ENCODE results near the gene TNPO3. TPM values are rescaled to one million over a fixed set of nuclear protein-coding genes. Genes with fewer than 3 reads are reported as not detected.
"Not testable (repeated sequence)": the region's sequence is repeated elsewhere in the genome, so short reads cannot be mapped to it uniquely, and the experiment has no call there.

Gene TNPO3
- total and polyA plus RNA-seq, 2 donors from 2014 or later: 20.1 to 35.7 TPM

GRCh38 chr7:129072479-129073011 is 17.6 kb upstream of the TNPO3 start:
- Histone ChIP-seq H3K4me3 (ENCODE audit: low read length in 3 of 3) (no peak overlapping the region), H3K9me3 (ENCODE audit: control insufficient read depth in 2 of 3, insufficient read depth in 1 of 3, low read length in 3 of 3) (no peaks in the 10 kb centered on the region), H3K4me1 (ENCODE audit: control insufficient read depth in 2 of 3, insufficient read depth in 2 of 3, low read depth in 1 of 3, low read length in 3 of 3) (no peaks in the 10 kb centered on the region), H3K36me3 (ENCODE audit: control insufficient read depth in 2 of 3, insufficient read depth in 3 of 3, low read length in 3 of 3) (no peaks in the 10 kb centered on the region), H3K9ac (ENCODE audit: low read length in 3 of 3) (no peak overlapping the region), H3K27me3 (ENCODE audit: control insufficient read depth, insufficient read depth, low read length) (no peaks in the 10 kb centered on the region), H3K27ac (ENCODE audit: low read depth in 2 of 2, low read length in 2 of 2) (no peak overlapping the region)
- DNase-seq (no peak), FAIRE-seq (no peak)
- TF ChIP-seq, protein P1, sequence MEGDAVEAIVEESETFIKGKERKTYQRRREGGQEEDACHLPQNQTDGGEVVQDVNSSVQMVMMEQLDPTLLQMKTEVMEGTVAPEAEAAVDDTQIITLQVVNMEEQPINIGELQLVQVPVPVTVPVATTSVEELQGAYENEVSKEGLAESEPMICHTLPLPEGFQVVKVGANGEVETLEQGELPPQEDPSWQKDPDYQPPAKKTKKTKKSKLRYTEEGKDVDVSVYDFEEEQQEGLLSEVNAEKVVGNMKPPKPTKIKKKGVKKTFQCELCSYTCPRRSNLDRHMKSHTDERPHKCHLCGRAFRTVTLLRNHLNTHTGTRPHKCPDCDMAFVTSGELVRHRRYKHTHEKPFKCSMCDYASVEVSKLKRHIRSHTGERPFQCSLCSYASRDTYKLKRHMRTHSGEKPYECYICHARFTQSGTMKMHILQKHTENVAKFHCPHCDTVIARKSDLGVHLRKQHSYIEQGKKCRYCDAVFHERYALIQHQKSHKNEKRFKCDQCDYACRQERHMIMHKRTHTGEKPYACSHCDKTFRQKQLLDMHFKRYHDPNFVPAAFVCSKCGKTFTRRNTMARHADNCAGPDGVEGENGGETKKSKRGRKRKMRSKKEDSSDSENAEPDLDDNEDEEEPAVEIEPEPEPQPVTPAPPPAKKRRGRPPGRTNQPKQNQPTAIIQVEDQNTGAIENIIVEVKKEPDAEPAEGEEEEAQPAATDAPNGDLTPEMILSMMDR (IDR thresholded peaks at IDR 0.05; ENCODE audit: borderline replicate concordance, extremely low read depth, insufficient read depth): no peak
- intact Hi-C loops (cut with DNase I): no loop called here

GRCh38 chr7:129069021-129069420 is 14.1 kb upstream of the TNPO3 start:
- Histone ChIP-seq H3K4me1 (ENCODE audit: control insufficient read depth in 2 of 3, insufficient read depth in 2 of 3, low read depth in 1 of 3, low read length in 3 of 3) (no peaks in the 10 kb centered on the region), H3K36me3 (ENCODE audit: control insufficient read depth in 2 of 3, insufficient read depth in 3 of 3, low read length in 3 of 3) (no peaks in the 10 kb centered on the region), H3K4me3 (ENCODE audit: low read length in 3 of 3) (no peak overlapping the region), H3K27me3 (ENCODE audit: control insufficient read depth, insufficient read depth, low read length) (no peaks in the 10 kb centered on the region), H3K9me3 (ENCODE audit: control insufficient read depth in 2 of 3, insufficient read depth in 1 of 3, low read length in 3 of 3) (no peaks in the 10 kb centered on the region), H3K27ac (ENCODE audit: low read depth in 2 of 2, low read length in 2 of 2) (no peak overlapping the region), H3K9ac (ENCODE audit: low read length in 3 of 3) (no peak overlapping the region)
- DNase-seq (no peak), FAIRE-seq (no peak)
- TF ChIP-seq, protein P1 (IDR thresholded peaks at IDR 0.05; ENCODE audit: borderline replicate concordance, extremely low read depth, insufficient read depth): no peak
- intact Hi-C loops (cut with DNase I): no loop called here

GRCh38 chr7:129067943-129068548 is 13.1 kb upstream of the TNPO3 start:
- FAIRE-seq (no peak), DNase-seq (no peak)
- Histone ChIP-seq H3K4me3 (ENCODE audit: low read length in 3 of 3) (no peak overlapping the region), H3K9me3 (ENCODE audit: control insufficient read depth in 2 of 3, insufficient read depth in 1 of 3, low read length in 3 of 3) (no peaks in the 10 kb centered on the region), H3K27me3 (ENCODE audit: control insufficient read depth, insufficient read depth, low read length) (no peaks in the 10 kb centered on the region), H3K9ac (ENCODE audit: low read length in 3 of 3) (no peak overlapping the region), H3K27ac (ENCODE audit: low read depth in 2 of 2, low read length in 2 of 2) (no peak overlapping the region), H3K4me1 (ENCODE audit: control insufficient read depth in 2 of 3, insufficient read depth in 2 of 3, low read depth in 1 of 3, low read length in 3 of 3) (no peaks in the 10 kb centered on the region), H3K36me3 (ENCODE audit: control insufficient read depth in 2 of 3, insufficient read depth in 3 of 3, low read length in 3 of 3) (no peaks in the 10 kb centered on the region)
- TF ChIP-seq, protein P1 (IDR thresholded peaks at IDR 0.05; ENCODE audit: borderline replicate concordance, extremely low read depth, insufficient read depth): no peak
- intact Hi-C loops (cut with DNase I): no loop called here

DNA sequence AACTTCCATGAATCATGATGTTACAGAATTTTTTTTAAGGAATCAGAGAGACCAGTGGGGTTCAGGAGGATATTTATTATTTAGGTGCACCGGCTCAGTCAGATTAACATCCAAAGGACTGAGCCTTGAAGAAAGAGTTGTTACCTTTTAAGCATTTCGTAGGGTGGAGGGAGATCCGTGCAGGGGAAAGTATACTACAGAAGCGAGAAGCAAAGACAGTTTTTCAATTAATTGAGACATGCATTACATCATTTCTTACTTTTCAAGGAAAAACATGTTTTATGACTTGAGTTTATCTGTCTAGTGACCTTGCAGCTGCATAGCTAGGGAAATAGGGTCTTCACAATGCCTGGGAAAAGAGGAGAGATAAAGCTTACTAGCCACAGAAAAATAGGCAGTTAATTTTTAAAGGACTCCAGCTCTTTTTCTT is 12.2 kb upstream of the TNPO3 start:
- intact Hi-C loops (cut with DNase I); H3K9me3 ChIP-seq (ENCODE audit: control insufficient read depth in 2 of 3, insufficient read depth in 1 of 3, low read length in 3 of 3); H3K36me3 ChIP-seq (ENCODE audit: control insufficient read depth in 2 of 3, insufficient read depth in 3 of 3, low read length in 3 of 3); H3K4me3 ChIP-seq (ENCODE audit: low read length in 3 of 3); H3K27ac ChIP-seq (ENCODE audit: low read depth in 2 of 2, low read length in 2 of 2); FAIRE-seq; H3K9ac ChIP-seq (ENCODE audit: low read length in 3 of 3); DNase-seq; H3K27me3 ChIP-seq (ENCODE audit: control insufficient read depth, insufficient read depth, low read length); H3K4me1 ChIP-seq (ENCODE audit: control insufficient read depth in 2 of 3, insufficient read depth in 2 of 3, low read depth in 1 of 3, low read length in 3 of 3): not testable (repeated sequence)
